Fibroblast of lung (primary cell): ENCODE results near the gene TMEM272. TPM values are rescaled to one million over a fixed set of nuclear protein-coding genes. Genes with fewer than 3 reads are reported as not detected.

ENCODE experiments used
- DNase-seq, 2 donors: peaks; one replicate each; pipeline versions ENCODE4 v3.0.0 to v3.0.0-alpha.2; 2010; ENCODE audit warnings: low read depth in 2 of 2
- H2AFZ ChIP-seq: 2 replicates; pipeline ENCODE4 v1.5.1; 2012; ENCODE audit warnings: low read length, control low read depth, inconsistent platforms
- H3K27ac ChIP-seq: 2 replicates; pipeline ENCODE4 v1.5.1; 2011; ENCODE audit warnings: low read length, control low read depth; ENCODE audit not compliant: insufficient read depth
- H3K27me3 ChIP-seq: 2 replicates; pipeline ENCODE4 v1.5.1; 2011; ENCODE audit warnings: mild to moderate bottlenecking, low read length; ENCODE audit not compliant: control insufficient read depth, insufficient read depth
- H3K36me3 ChIP-seq: 2 replicates; pipeline ENCODE4 v1.5.1; 2011; ENCODE audit warnings: low read length; ENCODE audit not compliant: control insufficient read depth, insufficient read depth
- H3K4me1 ChIP-seq: 2 replicates; pipeline ENCODE4 v1.5.1; 2011; ENCODE audit warnings: low read length; ENCODE audit not compliant: control insufficient read depth, insufficient read depth; ENCODE audit errors: extremely low read depth
- H3K4me2 ChIP-seq: 2 replicates; pipeline ENCODE4 v1.5.1; 2011; ENCODE audit warnings: low read length, control low read depth; ENCODE audit not compliant: insufficient read depth; ENCODE audit errors: extremely low read depth
- H3K4me3 ChIP-seq, 4 experiments: fragments of 200-600 bp in 1 of 4; sonication (generic) in 1 of 4; replicated peaks in 1 of 4; 2 replicates each; pipeline ENCODE4 v1.5.1; 2011 to 2016; ENCODE audit warnings: low read length in 4 of 4, low read depth in 3 of 4, mild to moderate bottlenecking in 3 of 4, control low read depth in 2 of 4, inconsistent platforms in 1 of 4, mixed read lengths in 1 of 4; ENCODE audit not compliant: insufficient read depth in 1 of 4; ENCODE audit errors: control extremely low read depth in 1 of 4
- H3K79me2 ChIP-seq: 2 replicates; pipeline ENCODE4 v1.5.1; 2012; ENCODE audit warnings: mild to moderate bottlenecking, low read length, inconsistent platforms; ENCODE audit not compliant: control insufficient read depth, insufficient read depth
- H3K9ac ChIP-seq: 2 replicates; pipeline ENCODE4 v1.5.1; 2011; ENCODE audit warnings: mild to moderate bottlenecking, low read length, control low read depth; ENCODE audit not compliant: insufficient read depth
- H3K9me3 ChIP-seq: 2 replicates; pipeline ENCODE4 v1.5.1; 2012; ENCODE audit warnings: low read depth, low read length; ENCODE audit not compliant: control insufficient read depth, insufficient read depth
- H4K20me1 ChIP-seq: 2 replicates; pipeline ENCODE4 v1.5.1; 2011; ENCODE audit warnings: low read length; ENCODE audit not compliant: control insufficient read depth, insufficient read depth; ENCODE audit errors: extremely low read depth
- EZH2 ChIP-seq: IDR thresholded peaks from 2 replicates; pipeline ENCODE4 v1.5.1; 2012; ENCODE audit warnings: low read length, control low read depth, mild to moderate bottlenecking; ENCODE audit errors: missing control alignments
- polyA plus RNA-seq, 2 donors: library from polyadenylated mRNA; depleted of rRNA in 1 of 2; stranded (reverse) in 1 of 2; unstranded in 1 of 2; fragments of >200 nt; gene quantifications; 2 replicates each; pipeline ENCODE4 v1.2.1, GENCODE V29; 2011 to 2012; ENCODE audit warnings: missing spikeins in 1 of 2
- total RNA-seq: library from RNA; depleted of rRNA; stranded (reverse); fragments of >200 nt; gene quantifications from 2 replicates; pipeline ENCODE4 v1.2.1, GENCODE V29; 2014
- TF ChIP-seq, protein P1 (sequence below), 2 donors: IDR thresholded peaks in 1 of 2; conservative IDR thresholded peaks in 1 of 2; 1 replicate in 1 of 2; 2 replicates in 1 of 2; pipeline ENCODE4 v1.5.1; 2011 to 2012; ENCODE audit warnings: low read length in 2 of 2, control low read depth in 1 of 2, inconsistent platforms in 1 of 2, low read depth in 1 of 2, mild to moderate bottlenecking in 1 of 2

The TMEM272 gene
- total and polyA plus RNA-seq, 2 donors (not counting 1 experiment from before 2014, with no cell fraction given) = not detected

DNA sequence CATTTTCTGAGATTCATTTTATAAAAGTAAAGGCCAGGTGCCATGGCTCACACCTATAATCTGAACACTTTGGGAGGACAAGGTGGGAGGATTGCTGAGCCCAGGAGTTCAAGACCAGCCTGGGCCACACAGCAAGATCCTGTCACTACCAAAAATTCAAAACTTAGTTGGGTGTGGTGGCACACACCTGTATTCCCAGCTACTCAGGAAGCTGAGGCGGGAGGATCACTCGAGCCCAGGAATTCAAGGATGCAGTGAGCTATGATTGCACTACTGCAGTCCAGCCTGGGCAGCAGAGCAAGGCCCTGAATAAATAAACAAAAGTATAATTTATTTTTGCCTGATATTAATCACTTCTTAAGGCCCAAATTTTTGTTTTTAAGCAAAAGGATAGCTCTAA is 81.5 kb downstream of the TMEM272 start:
- no peak for DNase-seq
- no peak overlapping the region for H3K9ac ChIP-seq
- peaks cover 2% of the 10 kb centered on the region for H3K36me3 ChIP-seq
- H4K20me1 ChIP-seq = no peaks in the 10 kb centered on the region
- H3K27me3 ChIP-seq = no peaks in the 10 kb centered on the region
- H3K4me1 ChIP-seq = peaks cover 20% of the 10 kb centered on the region
- H3K4me2 ChIP-seq = no peak overlapping the region
- H3K4me3 ChIP-seq = no peak overlapping the region
- TF ChIP-seq EZH2 = no peak
- TF ChIP-seq, protein P1, sequence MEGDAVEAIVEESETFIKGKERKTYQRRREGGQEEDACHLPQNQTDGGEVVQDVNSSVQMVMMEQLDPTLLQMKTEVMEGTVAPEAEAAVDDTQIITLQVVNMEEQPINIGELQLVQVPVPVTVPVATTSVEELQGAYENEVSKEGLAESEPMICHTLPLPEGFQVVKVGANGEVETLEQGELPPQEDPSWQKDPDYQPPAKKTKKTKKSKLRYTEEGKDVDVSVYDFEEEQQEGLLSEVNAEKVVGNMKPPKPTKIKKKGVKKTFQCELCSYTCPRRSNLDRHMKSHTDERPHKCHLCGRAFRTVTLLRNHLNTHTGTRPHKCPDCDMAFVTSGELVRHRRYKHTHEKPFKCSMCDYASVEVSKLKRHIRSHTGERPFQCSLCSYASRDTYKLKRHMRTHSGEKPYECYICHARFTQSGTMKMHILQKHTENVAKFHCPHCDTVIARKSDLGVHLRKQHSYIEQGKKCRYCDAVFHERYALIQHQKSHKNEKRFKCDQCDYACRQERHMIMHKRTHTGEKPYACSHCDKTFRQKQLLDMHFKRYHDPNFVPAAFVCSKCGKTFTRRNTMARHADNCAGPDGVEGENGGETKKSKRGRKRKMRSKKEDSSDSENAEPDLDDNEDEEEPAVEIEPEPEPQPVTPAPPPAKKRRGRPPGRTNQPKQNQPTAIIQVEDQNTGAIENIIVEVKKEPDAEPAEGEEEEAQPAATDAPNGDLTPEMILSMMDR (conservative IDR thresholded peaks at IDR 0.05 in 1 of 2, IDR thresholded peaks at IDR 0.05 in 1 of 2; ENCODE audit: low read depth in 1 of 2, low read length in 2 of 2) = no peak
- no peaks in the 10 kb centered on the region for H3K79me2 ChIP-seq
- no peak overlapping the region for H3K27ac ChIP-seq
- H3K9me3 ChIP-seq = no peaks in the 10 kb centered on the region
- H2AFZ ChIP-seq = no peak overlapping the region

Other genes with a start within 250 kb of the TMEM272 start
- gene DHRS12, start 41.0 kb downstream of the TMEM272 start, total RNA-seq = 4.1 and 6.1 TPM in 2 replicates
- gene DHRS12, start 41.0 kb downstream of the TMEM272 start, polyA plus RNA-seq = 3.6 and 5.7 TPM in 2 replicates
- not detected in 2 replicates for gene CCDC70, start 16.8 kb upstream of the TMEM272 start, total RNA-seq
- gene CCDC70, start 16.8 kb upstream of the TMEM272 start, polyA plus RNA-seq = not detected in 2 replicates
- gene ATP7B, start 166.3 kb upstream of the TMEM272 start, total RNA-seq = 2.6 and 3.3 TPM in 2 replicates
- gene ATP7B, start 166.3 kb upstream of the TMEM272 start, polyA plus RNA-seq = 1.0 and 1.7 TPM in 2 replicates
- gene ALG11, start 167.2 kb upstream of the TMEM272 start, total RNA-seq = 18.7 and 20.3 TPM in 2 replicates
- gene ALG11, start 167.2 kb upstream of the TMEM272 start, polyA plus RNA-seq = 14.7 and 21.8 TPM in 2 replicates
- gene UTP14C, start 179.5 kb upstream of the TMEM272 start, total RNA-seq = 12.6 and 14.5 TPM in 2 replicates
- 13.7 and 20.5 TPM in 2 replicates for gene UTP14C, start 179.5 kb upstream of the TMEM272 start, polyA plus RNA-seq